Breast epithelium (tissue), 3 donors: Measurements from ENCODE around the gene TRMT11.

Experiments used
- POLR2A ChIP-seq: fragments of 450-650 bp; IDR thresholded peaks from one replicate; pipeline ENCODE4 v1.6.1; 2016; ENCODE audit warnings: antibody characterized with exemption, mild to moderate bottlenecking, moderate library complexity
- TF ChIP-seq, protein P1 (sequence below), 3 donors: fragments of 450-650 bp; IDR thresholded peaks; one replicate each; pipeline ENCODE4 v1.5.1; 2016 to 2017; ENCODE audit warnings: antibody characterized with exemption in 3 of 3, mild to moderate bottlenecking in 3 of 3, moderate library complexity in 3 of 3

DNA sequence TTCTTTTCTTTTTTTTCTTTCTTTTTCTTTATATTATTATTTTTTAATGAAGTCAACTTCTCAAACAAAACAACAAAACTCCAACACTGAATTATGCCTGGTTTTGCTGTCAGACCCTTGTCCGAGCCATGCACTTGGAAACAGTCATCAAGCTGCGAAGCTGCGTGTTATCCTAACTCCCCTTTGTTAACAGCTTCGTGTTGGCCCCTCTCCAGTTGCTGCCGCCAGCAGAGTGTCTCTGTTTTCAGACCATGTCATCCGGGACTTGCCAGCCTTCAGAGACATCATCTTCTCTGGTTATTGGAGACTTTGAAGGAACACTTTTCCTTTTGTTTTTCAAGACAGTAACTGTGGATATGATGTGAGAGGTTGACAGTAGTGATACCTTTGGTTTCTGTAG, 83.1 kb downstream of the TRMT11 start:
- TF ChIP-seq, protein P1, sequence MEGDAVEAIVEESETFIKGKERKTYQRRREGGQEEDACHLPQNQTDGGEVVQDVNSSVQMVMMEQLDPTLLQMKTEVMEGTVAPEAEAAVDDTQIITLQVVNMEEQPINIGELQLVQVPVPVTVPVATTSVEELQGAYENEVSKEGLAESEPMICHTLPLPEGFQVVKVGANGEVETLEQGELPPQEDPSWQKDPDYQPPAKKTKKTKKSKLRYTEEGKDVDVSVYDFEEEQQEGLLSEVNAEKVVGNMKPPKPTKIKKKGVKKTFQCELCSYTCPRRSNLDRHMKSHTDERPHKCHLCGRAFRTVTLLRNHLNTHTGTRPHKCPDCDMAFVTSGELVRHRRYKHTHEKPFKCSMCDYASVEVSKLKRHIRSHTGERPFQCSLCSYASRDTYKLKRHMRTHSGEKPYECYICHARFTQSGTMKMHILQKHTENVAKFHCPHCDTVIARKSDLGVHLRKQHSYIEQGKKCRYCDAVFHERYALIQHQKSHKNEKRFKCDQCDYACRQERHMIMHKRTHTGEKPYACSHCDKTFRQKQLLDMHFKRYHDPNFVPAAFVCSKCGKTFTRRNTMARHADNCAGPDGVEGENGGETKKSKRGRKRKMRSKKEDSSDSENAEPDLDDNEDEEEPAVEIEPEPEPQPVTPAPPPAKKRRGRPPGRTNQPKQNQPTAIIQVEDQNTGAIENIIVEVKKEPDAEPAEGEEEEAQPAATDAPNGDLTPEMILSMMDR (IDR thresholded peaks at IDR 0.05) = no peak
- TF ChIP-seq POLR2A = no peak
